ENCODE data around the gene MTHFD1L. TPM values are rescaled to one million over a fixed set of nuclear protein-coding genes. Genes with fewer than 3 reads are reported as not detected.

Gene MTHFD1L
- total RNA-seq, 1 donor from 2014 or later: 32.5 TPM

DNA sequence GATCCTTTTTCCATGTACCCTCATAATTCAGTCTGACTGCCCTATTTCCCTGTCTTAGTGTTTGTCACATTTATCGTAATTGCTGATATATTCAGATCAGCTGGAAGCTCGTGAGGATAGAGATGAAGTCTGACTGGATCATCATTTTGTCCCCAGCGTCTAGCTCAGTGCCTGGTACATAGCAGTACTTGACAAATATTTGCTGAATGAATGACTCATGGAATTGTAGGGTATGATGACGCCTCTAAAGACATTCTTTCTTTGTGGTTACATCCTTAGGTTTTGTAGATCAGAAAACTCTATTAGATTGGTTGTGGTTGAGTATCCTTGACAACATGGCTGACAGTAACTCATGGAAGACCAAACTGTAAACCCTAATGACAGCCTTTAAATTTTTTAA lies 68.9 kb downstream of the MTHFD1L start:
- Histone ChIP-seq H3F3A (ENCODE audit: low read depth) (no peaks in the 10 kb centered on the region), H3K9me3 (ENCODE audit: low read depth) (no peaks in the 10 kb centered on the region), H4K20me1 (ENCODE audit: low read depth) (no peaks in the 10 kb centered on the region), H3K9ac (no peak overlapping the region), H3K79me2 (ENCODE audit: low read depth) (no peaks in the 10 kb centered on the region), H3K27ac (no peak overlapping the region), H2AFZ (replicated peaks) (no peak overlapping the region), H3K4me2 (no peak overlapping the region), H3K4me1 (no peaks in the 10 kb centered on the region), H3K4me3 (no peak overlapping the region), H3K27me3 (no peaks in the 10 kb centered on the region), H3K36me3 (no peaks in the 10 kb centered on the region)
- Mint-ChIP-seq H3K4me1 (peaks cover 1% of the 10 kb centered on the region), H3K27me3 (ENCODE audit: insufficient read depth, low read depth) (peaks cover 2% of the 10 kb centered on the region), H3K9me3 (no peaks in the 10 kb centered on the region), H3K27ac (no peak overlapping the region), H3K4me3 (no peak overlapping the region), H3K36me3 (peaks cover 26% of the 10 kb centered on the region)
- TF ChIP-seq EZH2phosphoT487 (IDR thresholded peaks at IDR 0.05) (no peak), CTCF (IDR thresholded peaks at IDR 0.05) (no peak), EZH2 (IDR thresholded peaks at IDR 0.05) (no peak)
- no peak for DNase-seq (ENCODE audit: low spot score)

GRCh38 chr6:150936021-150936555 lies 70.6 kb downstream of the MTHFD1L start:
- Histone ChIP-seq H3F3A (ENCODE audit: low read depth) (no peaks in the 10 kb centered on the region), H3K4me1 (no peaks in the 10 kb centered on the region), H3K27me3 (no peaks in the 10 kb centered on the region), H3K4me3 (no peak overlapping the region), H3K4me2 (no peak overlapping the region), H4K20me1 (ENCODE audit: low read depth) (no peaks in the 10 kb centered on the region), H3K9ac (no peak overlapping the region), H2AFZ (replicated peaks) (no peak overlapping the region), H3K79me2 (ENCODE audit: low read depth) (no peaks in the 10 kb centered on the region), H3K36me3 (no peaks in the 10 kb centered on the region), H3K9me3 (ENCODE audit: low read depth) (no peaks in the 10 kb centered on the region), H3K27ac (no peak overlapping the region)
- H3K36me3 Mint-ChIP-seq: peaks cover 34% of the 10 kb centered on the region
- no peaks in the 10 kb centered on the region for H3K9me3 Mint-ChIP-seq
- no peak for DNase-seq (ENCODE audit: low spot score)
- H3K4me1 Mint-ChIP-seq: peaks cover 2% of the 10 kb centered on the region
- H3K27me3 Mint-ChIP-seq (ENCODE audit: insufficient read depth, low read depth): peaks cover 2% of the 10 kb centered on the region
- no peak for TF ChIP-seq EZH2 (IDR thresholded peaks at IDR 0.05)
- TF ChIP-seq CTCF (IDR thresholded peaks at IDR 0.05): no peak
- TF ChIP-seq EZH2phosphoT487 (IDR thresholded peaks at IDR 0.05): no peak
- no peak overlapping the region for H3K27ac Mint-ChIP-seq
- H3K4me3 Mint-ChIP-seq: no peak overlapping the region

- H3F3A ChIP-seq (ENCODE audit: low read depth): no peaks in the 10 kb centered on the region
- no peaks in the 10 kb centered on the region for H3K9me3 Mint-ChIP-seq
- H3K4me2 ChIP-seq: no peak overlapping the region
- no peaks in the 10 kb centered on the region for H4K20me1 ChIP-seq (ENCODE audit: low read depth)
- H3K27me3 Mint-ChIP-seq (ENCODE audit: insufficient read depth, low read depth): peaks cover 2% of the 10 kb centered on the region
- H3K9ac ChIP-seq: no peak overlapping the region
- no peak for DNase-seq (ENCODE audit: low spot score)
- H3K4me1 Mint-ChIP-seq: peaks cover 2% of the 10 kb centered on the region
- TF ChIP-seq EZH2 (IDR thresholded peaks at IDR 0.05) (no peak), EZH2phosphoT487 (IDR thresholded peaks at IDR 0.05) (no peak), CTCF (IDR thresholded peaks at IDR 0.05) (no peak)
- H3K27ac Mint-ChIP-seq: no peak overlapping the region
- no peak overlapping the region for H2AFZ ChIP-seq (replicated peaks)
- no peaks in the 10 kb centered on the region for H3K36me3 ChIP-seq
- no peak overlapping the region for H3K4me3 Mint-ChIP-seq
- H3K36me3 Mint-ChIP-seq: peaks cover 35% of the 10 kb centered on the region
- H3K79me2 ChIP-seq (ENCODE audit: low read depth): no peaks in the 10 kb centered on the region
- no peaks in the 10 kb centered on the region for H3K9me3 ChIP-seq (ENCODE audit: low read depth)
- no peak overlapping the region for H3K4me3 ChIP-seq
- no peak overlapping the region for H3K27ac ChIP-seq
- no peaks in the 10 kb centered on the region for H3K4me1 ChIP-seq
- H3K27me3 ChIP-seq: no peaks in the 10 kb centered on the region
Observed at GRCh38 chr6:150937132-150937906, 71.8 kb downstream of the MTHFD1L start.
